HG03066 (cell line): ENCODE measurements around the gene MLXIP.

Experiments
- ATAC-seq: cut with Tn5 transposase; IDR thresholded peaks from one replicate; pipeline ENCODE4 v1.9.1; 2021; ENCODE audit warnings: low read depth; ENCODE audit not compliant: unreplicated experiment

Gene MLXIP

GRCh38 chr12:122076743-122077495 is 1.6 kb upstream of the MLXIP start:
- ATAC-seq = no peak

GRCh38 chr12:122079033-122079531 is 526 bp downstream of the MLXIP start:
- no peak for ATAC-seq

- no peak for ATAC-seq
These were observed 1.1 kb downstream of the MLXIP start for GRCh38 chr12:122079532-122080081.

GRCh38 chr12:122080149-122081082 is 1.9 kb downstream of the MLXIP start:
- no peak for ATAC-seq

GRCh38 chr12:122081083-122081696 is 2.6 kb downstream of the MLXIP start:
- ATAC-seq = no peak

GRCh38 chr12:122081697-122082221 is 3.2 kb downstream of the MLXIP start:
- peak; percentile 42 for ATAC-seq

GRCh38 chr12:122082621-122083356 is 4.2 kb downstream of the MLXIP start:
- ATAC-seq = no peak

- ATAC-seq = no peak
These were observed 6.4 kb downstream of the MLXIP start for GRCh38 chr12:122084857-122085405.

- ATAC-seq = no peak
These were observed 7.0 kb downstream of the MLXIP start for GRCh38 chr12:122085591-122085990.

- ATAC-seq = no peak
These were observed 7.6 kb downstream of the MLXIP start for GRCh38 chr12:122086116-122086515.

- ATAC-seq = no peak
These were observed 8.2 kb downstream of the MLXIP start for GRCh38 chr12:122086641-122087285.

GRCh38 chr12:122087431-122088178 is 9.0 kb downstream of the MLXIP start:
- no peak for ATAC-seq

GRCh38 chr12:122088179-122088810 is 9.7 kb downstream of the MLXIP start:
- ATAC-seq = no peak

- no peak for ATAC-seq
These were observed 10.5 kb downstream of the MLXIP start for GRCh38 chr12:122089077-122089476.

- no peak for ATAC-seq
These were observed 12.4 kb downstream of the MLXIP start for GRCh38 chr12:122090759-122091515.

- no peak for ATAC-seq
These were observed 14.7 kb downstream of the MLXIP start for GRCh38 chr12:122093098-122093883.
